GM19397 (cell line): Measurements from ENCODE around the gene DNAJC17.

ENCODE experiments used
- ATAC-seq: cut with Tn5 transposase; IDR thresholded peaks from one replicate; pipeline ENCODE4 v1.9.1; 2021; ENCODE audit warnings: mild to moderate bottlenecking, moderate library complexity; ENCODE audit not compliant: unreplicated experiment

DNAJC17 gene, protein sequence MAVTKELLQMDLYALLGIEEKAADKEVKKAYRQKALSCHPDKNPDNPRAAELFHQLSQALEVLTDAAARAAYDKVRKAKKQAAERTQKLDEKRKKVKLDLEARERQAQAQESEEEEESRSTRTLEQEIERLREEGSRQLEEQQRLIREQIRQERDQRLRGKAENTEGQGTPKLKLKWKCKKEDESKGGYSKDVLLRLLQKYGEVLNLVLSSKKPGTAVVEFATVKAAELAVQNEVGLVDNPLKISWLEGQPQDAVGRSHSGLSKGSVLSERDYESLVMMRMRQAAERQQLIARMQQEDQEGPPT

DNA sequence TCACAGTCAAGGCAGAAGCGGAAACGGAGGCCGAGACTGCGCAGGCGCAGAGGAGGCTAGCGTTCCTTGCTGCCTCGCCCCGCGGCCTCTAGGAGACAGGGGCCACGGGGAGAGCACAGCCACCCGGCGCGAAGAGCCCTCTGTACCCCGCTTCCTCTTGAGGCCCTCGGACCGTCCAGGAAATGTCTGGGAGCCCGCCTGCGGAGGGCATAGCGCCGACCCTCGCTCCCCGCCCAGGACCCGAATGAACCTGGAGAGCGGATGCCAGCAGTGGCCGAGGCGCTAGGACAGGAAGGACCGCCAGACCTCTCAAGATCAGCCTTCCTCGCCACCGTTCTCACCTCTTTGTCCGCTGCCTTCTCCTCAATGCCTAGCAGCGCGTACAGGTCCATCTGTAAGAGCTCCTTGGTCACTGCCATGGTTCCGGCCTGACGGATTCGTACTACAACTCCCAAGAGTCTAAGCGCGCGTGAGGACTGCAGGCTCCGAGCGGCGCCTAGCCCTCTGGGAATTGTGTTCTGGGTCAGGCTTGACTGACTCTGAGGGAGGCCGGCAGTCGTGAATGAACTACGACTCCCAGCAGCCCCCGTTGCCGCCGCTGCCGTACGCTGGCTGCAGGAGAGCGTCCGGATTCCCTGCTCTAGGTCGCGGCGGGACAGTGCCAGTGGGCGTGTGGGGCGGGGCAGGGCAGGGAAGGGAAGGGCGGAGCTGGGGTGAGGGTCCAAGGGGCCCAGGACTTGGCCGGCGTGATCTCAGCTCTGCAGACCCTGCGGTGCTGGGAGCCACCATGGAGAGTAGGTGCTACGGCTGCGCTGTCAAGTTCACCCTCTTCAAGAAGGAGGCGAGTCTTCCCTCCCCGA is at the start of gene DNAJC17, which contains the start of gene ZFYVE19:
Gene DNAJC17 (minus strand): TSS at position 446 of the 860 bp plus-strand sequence. CDS start 27 bp downstream, at position 419.
Gene ZFYVE19 (plus strand): TSS at position 62 of the 860 bp plus-strand sequence. CDS start 501 bp downstream, at position 563.
- peak; percentile 96 for ATAC-seq

DNA sequence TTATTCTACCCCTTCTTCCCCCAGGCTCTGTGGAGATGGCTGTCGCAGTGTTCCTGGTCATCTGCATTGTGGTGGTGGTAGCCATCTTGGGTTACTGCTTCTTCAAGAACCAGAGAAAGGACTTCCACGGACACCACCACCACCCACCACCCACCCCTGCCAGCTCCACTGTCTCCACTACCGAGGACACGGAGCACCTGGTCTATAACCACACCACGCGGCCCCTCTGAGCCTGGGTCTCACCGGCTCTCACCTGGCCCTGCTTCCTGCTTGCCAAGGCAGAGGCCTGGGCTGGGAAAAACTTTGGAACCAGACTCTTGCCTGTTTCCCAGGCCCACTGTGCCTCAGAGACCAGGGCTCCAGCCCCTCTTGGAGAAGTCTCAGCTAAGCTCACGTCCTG is 49.5 kb upstream of the DNAJC17 start:
- ATAC-seq, result no peak

DNA sequence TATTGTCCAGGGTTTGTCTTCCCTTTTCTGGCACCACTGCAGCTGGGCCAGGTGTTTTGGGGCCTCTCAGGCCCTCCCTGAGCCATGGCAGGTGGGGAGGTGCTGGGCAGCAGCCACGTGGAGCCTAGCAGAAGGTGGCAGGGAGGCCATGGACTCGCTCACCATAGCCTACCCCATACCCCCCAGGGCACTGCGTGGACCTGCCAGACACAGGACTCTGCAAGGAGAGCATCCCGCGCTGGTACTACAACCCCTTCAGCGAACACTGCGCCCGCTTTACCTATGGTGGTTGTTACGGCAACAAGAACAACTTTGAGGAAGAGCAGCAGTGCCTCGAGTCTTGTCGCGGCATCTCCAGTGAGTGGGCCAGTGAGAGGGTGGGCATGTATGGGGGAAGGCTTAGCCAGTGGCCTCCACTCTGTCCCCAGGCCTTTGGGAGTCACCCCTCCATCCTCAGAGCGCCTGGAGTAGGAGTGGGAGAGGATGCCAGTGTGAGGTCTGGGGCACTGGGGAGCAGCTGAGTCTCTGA is 48.5 kb upstream of the DNAJC17 start:
- ATAC-seq, result no peak

DNA sequence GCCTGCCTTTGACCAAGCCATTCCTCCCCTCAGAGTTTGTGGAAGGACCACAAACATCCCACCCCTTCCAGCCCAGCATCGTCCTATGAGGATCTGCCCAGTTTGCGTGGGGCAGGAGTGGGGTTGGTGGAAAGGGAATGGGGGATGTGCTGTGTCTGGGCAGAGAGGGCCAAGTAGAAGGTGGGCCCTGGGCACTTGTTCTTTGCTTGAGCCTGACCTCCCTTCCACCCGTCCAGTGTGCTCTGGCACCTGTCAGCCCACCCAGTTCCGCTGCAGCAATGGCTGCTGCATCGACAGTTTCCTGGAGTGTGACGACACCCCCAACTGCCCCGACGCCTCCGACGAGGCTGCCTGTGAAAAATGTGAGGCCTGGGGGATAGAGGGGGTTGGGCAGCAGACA is 46.9 kb upstream of the DNAJC17 start:
- ATAC-seq, result no peak

DNA sequence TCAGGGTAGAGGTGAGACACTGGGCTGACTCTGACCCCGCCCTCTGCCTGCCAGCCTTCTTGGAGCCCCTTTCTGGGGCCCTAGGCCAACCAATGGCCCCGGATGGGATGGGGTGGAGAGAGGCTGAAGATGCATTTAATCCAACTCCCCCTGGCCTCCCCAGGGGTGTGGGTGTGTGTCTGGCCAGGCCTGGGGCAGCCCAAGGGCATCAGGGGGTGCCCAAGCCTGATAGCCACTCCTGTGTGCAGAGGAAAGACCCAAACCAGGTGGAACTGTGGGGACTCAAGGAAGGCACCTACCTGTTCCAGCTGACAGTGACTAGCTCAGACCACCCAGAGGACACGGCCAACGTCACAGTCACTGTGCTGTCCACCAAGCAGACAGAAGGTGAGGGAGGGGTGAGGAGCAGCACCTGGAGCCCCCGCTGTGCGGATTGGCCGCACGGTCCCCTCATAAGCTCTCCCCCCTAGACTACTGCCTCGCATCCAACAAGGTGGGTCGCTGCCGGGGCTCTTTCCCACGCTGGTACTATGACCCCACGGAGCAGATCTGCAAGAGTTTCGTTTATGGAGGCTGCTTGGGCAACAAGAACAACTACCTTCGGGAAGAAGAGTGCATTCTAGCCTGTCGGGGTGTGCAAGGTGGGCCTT is 46.1 kb upstream of the DNAJC17 start:
- ATAC-seq, result no peak

DNA sequence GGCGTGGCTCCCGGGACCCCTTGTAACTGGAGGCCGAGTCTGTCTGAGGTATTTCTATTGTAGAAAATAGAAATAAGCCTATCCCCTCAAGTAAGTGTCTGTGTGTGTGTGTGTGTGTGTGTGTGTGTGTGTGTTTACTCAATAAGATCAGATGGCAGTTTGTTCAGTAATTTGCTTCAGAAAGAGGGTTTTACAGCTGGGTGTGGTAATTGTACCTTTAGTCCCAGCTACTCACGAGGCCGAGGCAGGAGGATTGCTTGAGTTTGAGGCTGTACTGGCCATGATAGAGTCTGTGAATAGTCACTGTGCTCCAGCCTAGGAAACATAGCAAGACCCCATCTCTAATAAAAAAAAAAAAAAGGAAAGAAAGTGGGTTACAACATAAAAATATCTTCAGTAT is 45.3 kb upstream of the DNAJC17 start:
- ATAC-seq, result no peak

DNA sequence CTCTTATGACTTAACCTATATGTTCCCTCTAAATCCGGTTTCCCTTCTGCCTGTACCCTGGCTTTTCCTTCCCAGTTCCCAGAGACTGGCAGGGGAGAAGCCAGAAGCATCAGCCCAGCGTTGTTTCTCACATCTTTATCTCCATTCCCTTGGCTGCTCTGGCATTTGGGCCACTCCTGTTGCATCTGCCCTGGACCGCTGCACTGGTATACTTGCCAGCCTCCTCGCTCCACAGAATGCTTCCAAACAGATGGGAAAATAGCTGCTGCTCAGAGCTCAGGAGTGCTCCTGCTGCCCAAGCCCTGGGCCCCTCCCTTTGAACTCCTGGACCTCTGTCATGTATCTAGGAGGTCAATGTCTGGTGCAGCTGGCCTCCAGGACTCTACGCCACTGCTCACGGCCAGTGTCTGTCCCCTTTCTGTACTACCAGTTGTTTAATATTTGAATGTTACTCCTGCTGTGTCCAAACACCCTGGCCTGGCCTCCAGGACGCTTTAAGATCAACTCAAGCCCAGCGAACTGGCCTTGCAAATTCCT is 43.4 kb upstream of the DNAJC17 start:
- ATAC-seq, result no peak

DNA sequence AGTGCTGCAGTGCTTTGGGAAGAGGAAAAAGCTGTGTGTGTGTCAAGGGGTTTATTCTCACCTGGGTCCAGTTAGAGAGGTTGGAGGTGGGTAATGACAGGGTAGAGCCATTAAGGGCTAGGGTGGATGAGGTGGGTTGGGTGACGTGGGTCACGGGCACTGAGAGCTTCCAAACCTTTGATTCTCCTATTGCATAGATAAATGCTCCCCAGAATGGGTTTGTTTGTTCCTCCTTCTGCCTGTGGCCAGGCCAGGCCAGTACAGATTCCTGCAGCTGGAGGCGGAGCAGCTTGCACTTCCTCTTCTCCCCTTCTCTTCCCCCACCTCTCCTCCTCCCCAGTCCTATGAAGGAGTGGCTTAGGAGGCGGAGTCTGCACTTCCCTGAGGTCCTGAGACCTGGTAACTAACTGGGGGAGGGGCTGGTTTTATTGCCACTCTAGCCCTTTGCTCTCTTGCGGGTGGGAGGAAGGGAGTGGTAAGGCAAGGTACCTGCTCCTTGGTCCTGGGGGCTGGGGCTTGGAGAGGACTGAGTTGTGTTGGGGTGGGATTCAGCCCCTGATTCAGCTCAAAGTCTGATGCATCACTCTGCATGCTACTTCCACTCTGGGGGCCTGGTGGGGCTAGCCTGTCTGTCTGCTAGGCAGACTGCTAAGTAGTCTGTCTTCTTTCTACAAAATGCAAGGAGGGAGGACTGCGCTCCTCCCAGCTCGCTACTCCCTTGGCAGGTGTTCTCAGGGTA is 40.1 kb upstream of the DNAJC17 start:
- ATAC-seq, result no peak

DNA sequence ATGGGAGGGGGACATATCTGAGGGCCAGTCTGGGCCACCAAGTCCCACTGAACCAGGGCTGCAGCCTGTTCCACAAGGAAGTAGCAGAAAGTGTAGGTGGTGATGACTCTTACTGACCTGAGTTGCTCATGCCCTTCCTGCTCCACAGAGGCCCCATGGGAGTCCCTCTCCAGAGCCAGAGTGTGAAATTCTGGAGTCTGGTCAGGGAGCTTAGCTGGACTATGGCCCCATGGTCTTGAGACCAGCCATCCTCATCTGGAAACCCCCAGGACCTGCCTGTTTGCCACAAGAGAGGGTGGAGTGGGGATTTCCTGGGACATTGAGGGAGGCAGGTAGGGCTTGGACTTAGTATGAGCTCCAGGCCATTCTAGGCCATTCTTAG is 39.6 kb upstream of the DNAJC17 start:
- ATAC-seq, result no peak

DNA sequence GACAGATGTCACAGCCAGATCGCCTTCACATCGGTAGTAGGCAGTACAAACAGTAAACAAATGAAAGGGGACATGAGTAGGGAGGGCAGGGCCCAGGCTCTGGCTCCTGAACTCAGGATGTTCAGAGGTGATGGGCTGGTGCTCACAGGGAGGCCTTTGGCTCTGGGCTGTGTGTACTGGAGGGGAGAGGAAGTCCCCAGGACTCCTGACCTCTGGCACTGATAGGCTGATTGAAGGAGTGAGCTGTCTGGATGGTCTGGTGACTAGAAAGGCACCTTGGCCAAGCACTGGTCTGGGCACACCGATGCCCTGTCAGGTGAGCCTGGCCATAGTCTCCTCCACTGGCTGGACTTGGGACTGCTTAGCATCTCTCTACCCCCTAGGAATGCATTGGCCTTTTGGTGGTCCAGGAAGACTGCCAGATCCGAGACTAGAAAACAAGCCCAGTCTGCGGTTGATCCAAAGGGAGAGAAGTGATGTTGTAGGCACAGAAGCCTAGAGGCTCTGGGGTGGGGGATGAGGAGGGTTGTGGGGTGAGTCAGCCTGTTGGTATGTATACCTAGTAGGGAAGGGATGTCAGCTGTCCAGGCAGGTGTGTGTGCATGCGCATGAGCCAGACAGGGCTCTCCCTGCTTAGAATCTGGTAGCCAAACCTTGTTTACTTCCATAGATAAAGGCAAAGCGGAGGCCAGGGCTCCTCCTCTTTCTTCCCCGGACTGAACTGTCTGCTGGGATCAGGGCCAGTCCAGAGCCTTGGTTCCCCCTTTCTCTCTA is 38.4 kb upstream of the DNAJC17 start:
- ATAC-seq, result no peak

DNA sequence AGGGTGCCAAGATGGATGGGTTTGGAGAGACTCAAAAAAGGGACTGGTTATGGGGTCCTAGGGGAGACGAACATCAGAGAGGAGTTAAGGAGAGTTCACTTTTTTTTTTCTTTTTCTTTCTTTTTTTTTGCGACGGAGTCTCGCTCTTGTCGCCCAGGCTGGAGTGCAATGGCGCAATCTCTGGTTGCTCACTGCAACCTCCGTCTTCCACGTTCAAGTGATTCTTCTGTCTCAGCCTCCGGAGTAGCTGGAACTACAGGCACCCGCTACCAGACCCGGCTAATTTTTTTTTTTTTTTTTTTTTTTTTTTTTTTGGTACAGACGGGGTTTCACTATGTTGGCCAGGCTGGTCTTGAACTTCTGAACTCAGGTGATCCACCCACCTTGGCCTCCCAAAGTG is 37.8 kb upstream of the DNAJC17 start:
- ATAC-seq, result no peak

DNA sequence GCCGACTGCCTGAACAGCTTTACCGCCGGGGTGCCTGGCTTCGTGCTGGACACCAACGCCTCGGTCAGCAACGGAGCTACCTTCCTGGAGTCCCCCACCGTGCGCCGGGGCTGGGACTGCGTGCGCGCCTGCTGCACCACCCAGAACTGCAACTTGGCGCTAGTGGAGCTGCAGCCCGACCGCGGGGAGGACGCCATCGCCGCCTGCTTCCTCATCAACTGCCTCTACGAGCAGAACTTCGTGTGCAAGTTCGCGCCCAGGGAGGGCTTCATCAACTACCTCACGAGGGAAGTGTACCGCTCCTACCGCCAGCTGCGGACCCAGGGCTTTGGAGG is 37.4 kb upstream of the DNAJC17 start:
- no peak for ATAC-seq

DNA sequence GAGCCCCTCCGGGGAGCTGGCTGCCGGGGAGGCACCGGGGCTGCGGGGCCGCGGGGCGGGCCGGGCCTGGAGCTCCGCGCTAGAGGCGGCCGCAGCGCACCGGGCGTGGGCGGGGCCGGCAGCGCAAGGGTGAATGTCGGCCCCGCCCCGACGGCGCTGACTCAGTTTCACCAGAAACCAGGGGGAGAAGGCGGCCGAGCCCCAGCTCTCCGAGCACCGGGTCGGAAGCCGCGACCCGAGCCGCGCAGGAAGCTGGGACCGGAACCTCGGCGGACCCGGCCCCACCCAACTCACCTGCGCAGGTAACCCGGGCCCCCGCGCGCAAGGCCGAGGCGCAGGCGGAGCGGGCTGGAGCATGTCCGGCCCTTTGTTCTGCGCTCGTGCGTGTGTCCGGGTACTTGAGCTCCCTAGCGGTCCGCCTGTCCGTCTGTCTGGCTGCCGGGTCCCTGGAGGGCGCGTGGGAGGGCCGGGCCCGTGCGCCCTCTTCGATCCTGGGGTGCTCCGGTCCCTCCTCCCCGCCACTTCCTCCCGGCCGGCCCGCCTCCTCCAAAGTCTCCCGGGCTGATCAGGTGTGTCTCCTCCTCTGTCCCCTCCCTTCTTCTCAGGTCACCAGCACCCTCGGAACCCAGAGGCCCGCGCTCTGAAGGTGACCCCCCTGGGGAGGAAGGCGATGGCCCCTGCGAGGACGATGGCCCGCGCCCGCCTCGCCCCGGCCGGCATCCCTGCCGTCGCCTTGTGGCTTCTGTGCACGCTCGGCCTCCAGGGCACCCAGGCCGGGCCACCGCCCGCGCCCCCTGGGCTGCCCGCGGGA is 36.8 kb upstream of the DNAJC17 start, which contains the start of gene SPINT1:
Gene SPINT1 (plus strand): TSS at position 164 of the 811 bp plus-strand sequence. CDS start 507 bp downstream, at position 671.
- ATAC-seq, result no peak

DNA sequence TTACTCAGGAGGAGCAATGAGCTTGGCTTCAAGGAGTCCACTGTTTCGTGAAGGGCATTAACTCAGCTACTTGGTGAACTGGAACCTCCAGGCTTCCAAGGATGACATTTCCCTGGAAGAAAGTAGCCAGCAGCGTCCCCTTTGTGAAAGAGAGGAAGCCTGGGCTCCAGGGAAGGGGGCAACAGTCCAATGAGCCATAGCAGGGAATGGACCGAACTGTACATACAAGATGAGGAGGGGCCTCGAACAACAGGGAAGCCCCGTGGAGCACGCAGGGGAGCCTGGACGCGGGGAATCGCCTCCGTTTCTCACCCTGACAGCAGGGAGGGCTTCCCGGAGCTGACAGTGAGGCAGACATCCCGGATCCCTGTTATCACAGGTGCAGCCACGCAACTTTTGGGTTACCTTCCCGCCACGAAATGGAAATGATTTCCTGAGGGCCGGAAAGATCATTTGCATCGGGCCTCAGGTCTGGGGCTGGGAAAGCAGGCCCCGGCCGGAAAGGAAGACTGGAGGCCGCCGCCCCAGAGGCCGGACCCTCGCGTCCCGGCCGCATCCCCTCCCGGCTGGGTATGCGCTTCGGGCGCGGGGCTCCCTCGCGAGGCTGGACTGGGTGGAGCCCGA is 36.1 kb upstream of the DNAJC17 start:
- no peak for ATAC-seq

DNA sequence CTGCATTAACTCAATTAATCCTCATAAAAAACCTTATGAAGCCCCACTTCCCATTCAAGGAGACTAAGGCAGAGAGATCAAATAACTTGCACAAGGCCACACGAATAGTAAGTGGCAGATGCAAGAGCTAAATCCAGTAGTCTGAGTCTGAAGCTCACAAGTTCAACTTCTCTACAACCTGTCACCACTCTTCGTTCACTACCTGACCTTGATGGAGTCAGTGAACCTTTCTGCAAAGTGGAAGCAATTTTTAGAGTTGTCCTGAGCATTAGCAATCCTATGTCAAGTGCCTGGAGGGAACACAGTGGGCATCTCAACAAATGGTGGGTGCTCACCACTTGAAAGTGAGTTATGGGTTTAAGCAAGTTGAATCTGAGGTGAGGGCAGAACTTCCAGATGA is 34.5 kb upstream of the DNAJC17 start:
- ATAC-seq, result no peak

DNA sequence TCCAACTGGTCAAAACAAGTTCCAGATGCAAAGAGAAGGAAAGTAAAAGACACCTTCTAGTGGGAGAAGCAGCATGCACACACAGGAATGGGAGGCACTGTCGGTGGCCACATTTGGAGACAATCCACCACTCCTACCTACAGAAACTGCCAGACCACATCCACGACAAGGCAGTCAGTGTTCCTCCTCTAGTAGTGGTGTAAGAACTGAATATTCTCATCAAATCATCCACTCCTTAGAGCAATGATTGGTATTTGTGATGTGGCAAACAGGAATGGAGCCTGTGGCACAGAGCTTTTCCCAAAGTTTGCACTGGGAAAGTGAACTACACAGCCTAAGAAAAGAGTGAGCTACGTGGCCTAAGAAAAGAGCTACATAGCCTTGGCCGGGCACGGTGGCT is 31.5 kb upstream of the DNAJC17 start:
- no peak for ATAC-seq

DNA sequence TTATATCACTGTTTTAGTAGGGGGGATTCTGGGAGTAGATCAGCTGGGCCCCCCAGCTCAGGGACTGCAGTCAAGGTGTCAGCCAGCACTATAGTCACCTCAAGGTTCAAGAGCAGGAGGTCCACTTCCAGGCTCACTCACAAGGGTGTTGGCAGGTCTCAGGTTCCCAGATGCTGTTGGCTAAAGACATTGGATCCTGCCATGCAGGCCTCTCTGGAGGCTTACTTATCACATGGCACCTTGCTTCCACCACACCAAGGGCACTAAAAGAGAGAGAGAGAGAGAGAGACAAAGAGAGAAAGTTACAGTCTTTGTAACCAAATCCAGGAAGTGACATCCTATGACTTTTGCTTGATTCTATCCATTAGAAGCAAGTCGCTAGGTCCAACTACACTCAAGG is 28.7 kb upstream of the DNAJC17 start:
- no peak for ATAC-seq

DNA sequence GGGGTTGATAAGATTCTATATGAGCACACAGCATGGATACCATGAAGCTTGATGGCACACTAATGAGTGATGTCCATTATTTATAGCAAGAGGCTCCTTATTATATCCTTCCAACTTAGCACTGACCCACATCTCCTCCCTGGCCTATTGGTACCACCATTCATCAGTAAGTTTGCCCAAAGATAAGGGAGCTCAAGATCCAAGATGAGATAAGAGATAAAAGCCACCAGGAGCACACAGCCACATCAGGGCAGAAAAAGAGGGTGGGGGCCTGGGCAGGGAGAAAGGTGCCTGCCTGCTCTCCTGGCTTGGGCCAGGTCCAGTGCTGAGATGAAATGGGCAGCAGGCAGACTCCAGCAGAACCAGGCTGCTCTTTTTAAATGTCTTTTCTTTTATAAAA is 25.6 kb upstream of the DNAJC17 start:
- ATAC-seq, result no peak
